ENCODE data around the gene HPN.

DNA sequence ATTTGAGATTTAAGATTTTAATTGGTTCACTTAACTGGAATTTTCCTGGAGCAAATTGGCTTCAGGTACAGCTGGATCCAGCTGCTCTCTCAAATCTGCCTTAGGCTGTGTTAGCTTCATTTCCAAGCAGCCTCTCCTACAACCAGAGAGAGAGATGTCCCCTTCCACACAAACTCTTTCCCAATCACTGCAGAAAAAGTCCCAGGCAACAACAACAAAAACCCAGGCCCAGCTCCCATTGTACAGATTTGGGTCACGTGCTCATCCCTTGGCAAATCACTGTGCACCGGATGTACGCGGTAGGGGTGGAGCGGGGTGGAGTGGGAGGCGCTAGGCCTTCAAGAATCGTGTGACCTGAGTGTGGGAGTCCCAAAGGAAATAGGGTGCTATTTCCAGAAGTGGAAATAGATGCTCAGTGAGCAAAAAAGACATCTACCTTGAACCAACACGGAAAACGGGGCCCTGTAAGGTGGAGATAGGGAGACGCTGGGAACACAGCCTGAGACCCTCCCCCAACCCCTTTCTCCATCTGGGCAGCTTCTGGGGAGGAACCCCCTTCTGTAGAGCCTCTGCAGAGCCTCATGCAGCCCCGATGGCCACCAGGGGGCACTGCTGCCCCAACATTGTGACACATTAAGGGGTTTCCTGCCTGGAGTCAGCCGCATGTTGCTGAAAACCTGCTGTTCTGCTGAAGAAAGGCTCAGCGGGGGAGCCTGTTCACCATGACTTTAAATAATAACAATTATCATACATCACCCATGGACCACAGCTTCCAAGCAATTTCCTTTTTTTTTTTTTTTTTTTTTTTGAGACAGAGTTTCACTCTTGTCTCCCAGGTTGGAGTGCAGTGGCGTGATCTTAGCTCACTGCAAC, 25.4 kb downstream of the HPN start:
- TF ChIP-seq, protein P1, sequence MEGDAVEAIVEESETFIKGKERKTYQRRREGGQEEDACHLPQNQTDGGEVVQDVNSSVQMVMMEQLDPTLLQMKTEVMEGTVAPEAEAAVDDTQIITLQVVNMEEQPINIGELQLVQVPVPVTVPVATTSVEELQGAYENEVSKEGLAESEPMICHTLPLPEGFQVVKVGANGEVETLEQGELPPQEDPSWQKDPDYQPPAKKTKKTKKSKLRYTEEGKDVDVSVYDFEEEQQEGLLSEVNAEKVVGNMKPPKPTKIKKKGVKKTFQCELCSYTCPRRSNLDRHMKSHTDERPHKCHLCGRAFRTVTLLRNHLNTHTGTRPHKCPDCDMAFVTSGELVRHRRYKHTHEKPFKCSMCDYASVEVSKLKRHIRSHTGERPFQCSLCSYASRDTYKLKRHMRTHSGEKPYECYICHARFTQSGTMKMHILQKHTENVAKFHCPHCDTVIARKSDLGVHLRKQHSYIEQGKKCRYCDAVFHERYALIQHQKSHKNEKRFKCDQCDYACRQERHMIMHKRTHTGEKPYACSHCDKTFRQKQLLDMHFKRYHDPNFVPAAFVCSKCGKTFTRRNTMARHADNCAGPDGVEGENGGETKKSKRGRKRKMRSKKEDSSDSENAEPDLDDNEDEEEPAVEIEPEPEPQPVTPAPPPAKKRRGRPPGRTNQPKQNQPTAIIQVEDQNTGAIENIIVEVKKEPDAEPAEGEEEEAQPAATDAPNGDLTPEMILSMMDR (IDR thresholded peaks at IDR 0.05), result peak; percentile 56 to 63 (median 58)
- TF ChIP-seq POLR2A (IDR thresholded peaks at IDR 0.05), result no peak
- TF ChIP-seq EP300 (IDR thresholded peaks at IDR 0.05), result no peak
